Measurements from ENCODE around the gene FAM168B. TPM values are rescaled to one million over a fixed set of nuclear protein-coding genes. Genes with fewer than 3 reads are reported as not detected.

FAM168B gene
- total RNA-seq, 2 experiments from 2014 or later = 74.1 to 76.4 TPM

- CTCF ChIA-PET = no interaction called here
- POLR2A ChIA-PET = no interaction called here
- H3K9me3 Mint-ChIP-seq = no peaks in the 10 kb centered on the region
- peaks cover 34% of the 10 kb centered on the region for H3K4me1 ChIP-seq (ENCODE audit: insufficient read depth, low read length)
- H3K27me3 ChIP-seq (ENCODE audit: control insufficient read depth in 1 of 2, insufficient read depth in 2 of 2, low read length in 2 of 2) = no peaks in the 10 kb centered on the region
- H3K4me3 Mint-ChIP-seq = no peak overlapping the region
- H3K4me1 Mint-ChIP-seq (ENCODE audit: low read depth) = peaks cover 26% of the 10 kb centered on the region
- H3K9me3 ChIP-seq (ENCODE audit: control insufficient read depth in 1 of 2, insufficient read depth in 1 of 2, low read length in 2 of 2) = no peaks in the 10 kb centered on the region
- peaks cover 33% of the 10 kb centered on the region for H3K36me3 Mint-ChIP-seq (ENCODE audit: low read depth)
- no peak for TF ChIP-seq CTCF (IDR thresholded peaks at IDR 0.05)
- no peak overlapping the region for H3K27ac Mint-ChIP-seq
- ATAC-seq (ENCODE audit: poor library complexity) (no peak), DNase-seq (no peak)
- H3K27ac ChIP-seq (ENCODE audit: low read depth in 1 of 2, low read length in 2 of 2) = no peak overlapping the region
- H3K4me3 ChIP-seq (ENCODE audit: low read length) = no peak overlapping the region
- peaks cover 21% of the 10 kb centered on the region for H3K36me3 ChIP-seq (ENCODE audit: insufficient read depth, low read length)
- intact Hi-C loops (cut with DNase I, micrococcal nuclease) = no loop called here
- H3K27me3 Mint-ChIP-seq = peaks cover 5% of the 10 kb centered on the region
These were observed 49.0 kb downstream of the FAM168B start for GRCh38 chr2:131044075-131044756.

GRCh38 chr2:131043199-131044074, 49.8 kb downstream of the FAM168B start:
- no peak for TF ChIP-seq CTCF (IDR thresholded peaks at IDR 0.05)
- ChIA-PET CTCF (no interaction called here), POLR2A (no interaction called here)
- Mint-ChIP-seq H3K36me3 (ENCODE audit: low read depth) (peaks cover 25% of the 10 kb centered on the region), H3K27me3 (peaks cover 5% of the 10 kb centered on the region), H3K27ac (no peak overlapping the region), H3K4me1 (ENCODE audit: low read depth) (peaks cover 26% of the 10 kb centered on the region), H3K9me3 (no peaks in the 10 kb centered on the region), H3K4me3 (no peak overlapping the region)
- peaks cover 14% of the 10 kb centered on the region for H3K36me3 ChIP-seq (ENCODE audit: insufficient read depth, low read length)
- no peaks in the 10 kb centered on the region for H3K27me3 ChIP-seq (ENCODE audit: control insufficient read depth in 1 of 2, insufficient read depth in 2 of 2, low read length in 2 of 2)
- no peak overlapping the region for H3K4me3 ChIP-seq (ENCODE audit: low read length)
- intact Hi-C loops (cut with DNase I, micrococcal nuclease) = no loop called here
- no peak for ATAC-seq (ENCODE audit: poor library complexity)
- H3K27ac ChIP-seq (ENCODE audit: low read depth in 1 of 2, low read length in 2 of 2) = no peak overlapping the region
- H3K9me3 ChIP-seq (ENCODE audit: control insufficient read depth in 1 of 2, insufficient read depth in 1 of 2, low read length in 2 of 2) = no peaks in the 10 kb centered on the region
- peaks cover 34% of the 10 kb centered on the region for H3K4me1 ChIP-seq (ENCODE audit: insufficient read depth, low read length)
- DNase-seq = no peak

GRCh38 chr2:131042148-131042775, 51.0 kb downstream of the FAM168B start:
- Mint-ChIP-seq H3K27me3 (peaks cover 5% of the 10 kb centered on the region), H3K27ac (peak overlapping the region; percentile 79), H3K4me3 (peak overlapping the region; percentile 75), H3K4me1 (ENCODE audit: low read depth) (peaks cover 32% of the 10 kb centered on the region), H3K9me3 (no peaks in the 10 kb centered on the region), H3K36me3 (ENCODE audit: low read depth) (peaks cover 14% of the 10 kb centered on the region)
- Histone ChIP-seq H3K27ac (ENCODE audit: low read depth in 1 of 2, low read length in 2 of 2) (peak overlapping the region in 1 of 2 donors; percentile 15), H3K9me3 (ENCODE audit: control insufficient read depth in 1 of 2, insufficient read depth in 1 of 2, low read length in 2 of 2) (peaks cover 0 to 3% of the 10 kb centered on the region in 2 experiments), H3K4me3 (ENCODE audit: low read length) (no peak overlapping the region), H3K4me1 (ENCODE audit: insufficient read depth, low read length) (peaks cover 37% of the 10 kb centered on the region), H3K36me3 (ENCODE audit: insufficient read depth, low read length) (peaks cover 4% of the 10 kb centered on the region), H3K27me3 (ENCODE audit: control insufficient read depth in 1 of 2, insufficient read depth in 2 of 2, low read length in 2 of 2) (no peaks in the 10 kb centered on the region)
- POLR2A ChIA-PET = interaction anchor here (1.2 to 3.4 kb wide), 4 partner anchors 14 to 700 kb away, joined by 4 to 32 read pairs (median 8); partner anchors contain the start of genes FAM168B, IMP4 and PLEKHB2
- DNase-seq = peak in 1 of 14 experiments; percentile 13
- CTCF ChIA-PET = no interaction called here
- no peak for TF ChIP-seq CTCF (IDR thresholded peaks at IDR 0.05)
- no peak for ATAC-seq (ENCODE audit: poor library complexity)
- intact Hi-C loops (cut with DNase I, micrococcal nuclease) = no loop called here

Measured in CD4-positive, alpha-beta T cell (primary cell).